ENCODE measurements around the gene SLC7A10.

The SLC7A10 gene

GRCh38 chr19:33254245-33254824, 28.7 kb upstream of the SLC7A10 start:
- no peak for DNase-seq

- no peak for DNase-seq
Observed at GRCh38 chr19:33252971-33253370, 27.3 kb upstream of the SLC7A10 start.

- no peak for DNase-seq
Observed at GRCh38 chr19:33252418-33252962, 26.8 kb upstream of the SLC7A10 start.

- DNase-seq, result no peak
Observed at GRCh38 chr19:33251526-33252090, 26.0 kb upstream of the SLC7A10 start.

GRCh38 chr19:33251076-33251475, 25.4 kb upstream of the SLC7A10 start:
- DNase-seq, result no peak

GRCh38 chr19:33250500-33250899, 24.9 kb upstream of the SLC7A10 start:
- no peak for DNase-seq

- no peak for DNase-seq
Observed at GRCh38 chr19:33249740-33250366, 24.2 kb upstream of the SLC7A10 start.

GRCh38 chr19:33248954-33249613, 23.4 kb upstream of the SLC7A10 start:
- no peak for DNase-seq

- no peak for DNase-seq
Observed at GRCh38 chr19:33248553-33248953, 22.9 kb upstream of the SLC7A10 start.

GRCh38 chr19:33248104-33248503, 22.5 kb upstream of the SLC7A10 start:
- no peak for DNase-seq

GRCh38 chr19:33247441-33247819, 21.8 kb upstream of the SLC7A10 start:
- DNase-seq, result no peak

GRCh38 chr19:33246709-33247440, 21.2 kb upstream of the SLC7A10 start:
- no peak for DNase-seq

GRCh38 chr19:33245948-33246708, 20.5 kb upstream of the SLC7A10 start:
- DNase-seq, result no peak

GRCh38 chr19:33242911-33243310, 17.3 kb upstream of the SLC7A10 start:
- no peak for DNase-seq

GRCh38 chr19:33242131-33242530, 16.5 kb upstream of the SLC7A10 start:
- no peak for DNase-seq

GRCh38 chr19:33241530-33242101, 16.0 kb upstream of the SLC7A10 start:
- DNase-seq, result no peak

GRCh38 chr19:33241091-33241529, 15.5 kb upstream of the SLC7A10 start:
- no peak for DNase-seq

GRCh38 chr19:33240181-33240771, 14.6 kb upstream of the SLC7A10 start:
- DNase-seq, result no peak

GRCh38 chr19:33239223-33239975, 13.7 kb upstream of the SLC7A10 start:
- DNase-seq, result no peak

GRCh38 chr19:33238481-33239149, 13.0 kb upstream of the SLC7A10 start:
- no peak for DNase-seq

All from fibroblast of skin of right biceps (primary cell).